CD4-positive, alpha-beta T cell treated with Interleukin-17A for 1 hour (primary cell): ENCODE measurements around the gene KTI12.
"Not testable (repeated sequence)": the region's sequence is repeated elsewhere in the genome, so short reads cannot be mapped to it uniquely, and the experiment has no call there.

Experiments used
- DNase-seq: peaks from one replicate; pipeline ENCODE4 v3.0.0-alpha.2; 2020

The KTI12 gene, protein sequence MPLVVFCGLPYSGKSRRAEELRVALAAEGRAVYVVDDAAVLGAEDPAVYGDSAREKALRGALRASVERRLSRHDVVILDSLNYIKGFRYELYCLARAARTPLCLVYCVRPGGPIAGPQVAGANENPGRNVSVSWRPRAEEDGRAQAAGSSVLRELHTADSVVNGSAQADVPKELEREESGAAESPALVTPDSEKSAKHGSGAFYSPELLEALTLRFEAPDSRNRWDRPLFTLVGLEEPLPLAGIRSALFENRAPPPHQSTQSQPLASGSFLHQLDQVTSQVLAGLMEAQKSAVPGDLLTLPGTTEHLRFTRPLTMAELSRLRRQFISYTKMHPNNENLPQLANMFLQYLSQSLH

GRCh38 chr1:52033190-52034049 is at the start of gene KTI12:
Gene KTI12, minus strand, starts transcription at chr1:52033810. Its CDS starts 49 bp downstream, at chr1:52033761.
- peak; percentile 91 for DNase-seq

- no peak for DNase-seq
Measured at GRCh38 chr1:52080014-52080415, 46.4 kb upstream of the KTI12 start.

- not testable (repeated sequence) for DNase-seq
Measured at GRCh38 chr1:52077277-52077676, 43.7 kb upstream of the KTI12 start.

DNA sequence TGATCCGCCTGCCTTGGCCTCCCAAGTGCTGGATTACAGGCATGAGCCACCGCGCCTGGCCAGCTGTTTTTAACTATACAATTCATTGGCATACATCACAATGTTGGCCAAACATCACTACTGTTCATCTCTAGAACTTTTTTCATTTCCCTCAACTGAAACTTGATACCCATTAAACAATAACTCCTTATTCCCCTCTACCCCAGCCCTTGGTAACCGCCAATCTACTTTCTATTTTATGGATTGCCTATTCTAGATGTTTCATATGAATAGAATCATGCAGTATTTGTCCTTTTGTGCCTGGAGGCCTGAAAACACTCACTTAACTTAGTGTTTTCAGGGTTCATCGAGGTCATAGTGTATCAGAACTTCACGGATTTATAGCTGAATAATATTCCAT is 38.7 kb upstream of the KTI12 start:
- no peak for DNase-seq

DNA sequence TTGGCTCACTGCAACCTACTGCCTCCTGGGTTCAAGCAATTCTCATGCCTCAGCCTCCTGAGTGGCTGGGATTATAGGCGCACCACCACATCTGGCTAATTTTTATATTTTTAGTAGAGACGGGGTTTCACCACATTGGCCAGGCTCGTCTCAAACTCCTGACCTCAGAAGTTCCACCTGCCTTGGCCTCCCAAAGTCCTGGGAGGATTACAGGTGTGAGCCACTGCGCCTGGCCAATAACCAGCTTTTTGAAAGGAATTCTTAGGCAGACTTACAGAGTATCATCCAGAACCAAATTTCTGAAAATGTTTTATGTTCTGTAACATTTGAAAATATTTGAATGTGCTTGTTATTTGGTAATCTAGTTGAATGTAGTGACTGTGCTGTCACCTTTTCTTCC is 37.1 kb upstream of the KTI12 start:
- no peak for DNase-seq

- DNase-seq = no peak
Measured at GRCh38 chr1:52063192-52063591, 29.6 kb upstream of the KTI12 start.

- no peak for DNase-seq
Measured at GRCh38 chr1:52060822-52061221, 27.2 kb upstream of the KTI12 start.

- no peak for DNase-seq
Measured at GRCh38 chr1:52059888-52060287, 26.3 kb upstream of the KTI12 start.

DNA sequence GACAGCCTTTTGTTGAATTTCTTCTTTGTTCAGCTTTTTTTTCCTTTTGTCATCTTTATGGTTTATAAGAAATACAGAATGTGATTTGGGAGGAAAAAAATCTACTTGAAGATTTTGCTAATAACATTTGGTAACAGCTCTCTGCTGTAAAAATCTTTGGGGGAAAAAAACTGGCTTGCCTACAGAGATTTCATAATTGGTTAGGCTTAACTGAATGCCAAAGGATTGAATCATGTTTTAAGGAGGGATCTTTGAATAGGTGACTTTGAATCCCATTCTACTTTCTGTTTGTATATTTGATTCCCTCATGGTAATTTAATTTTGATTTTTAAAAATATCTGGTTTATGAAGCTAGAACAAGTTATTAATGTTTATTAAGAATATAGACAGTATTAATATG is 25.7 kb upstream of the KTI12 start:
- DNase-seq = no peak

DNA sequence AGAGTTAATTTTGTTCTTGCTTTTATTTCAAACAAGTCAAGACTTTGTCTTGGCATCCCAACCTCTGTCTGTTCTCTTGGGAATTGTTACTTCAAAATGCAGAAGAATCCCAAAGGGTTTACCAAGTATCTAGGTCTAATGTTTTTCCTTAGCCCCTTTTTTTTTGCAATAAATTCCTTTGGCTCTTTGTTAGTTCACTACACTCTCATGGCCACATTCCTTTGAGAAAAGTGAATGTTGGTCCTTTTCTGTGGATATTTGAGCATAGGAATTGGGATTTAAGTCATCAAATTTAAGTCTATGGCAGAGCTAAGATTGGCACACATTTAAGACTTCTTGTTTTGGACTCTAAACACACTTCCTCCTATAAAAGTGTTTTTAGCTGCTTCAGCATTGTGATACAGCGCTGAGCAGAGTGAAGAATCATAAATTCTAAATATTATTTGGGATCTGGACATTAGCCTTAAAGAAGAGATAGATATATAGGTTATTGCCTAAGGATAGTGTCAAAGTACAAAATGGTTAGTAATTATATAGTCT is 24.3 kb upstream of the KTI12 start:
- DNase-seq = no peak

DNA sequence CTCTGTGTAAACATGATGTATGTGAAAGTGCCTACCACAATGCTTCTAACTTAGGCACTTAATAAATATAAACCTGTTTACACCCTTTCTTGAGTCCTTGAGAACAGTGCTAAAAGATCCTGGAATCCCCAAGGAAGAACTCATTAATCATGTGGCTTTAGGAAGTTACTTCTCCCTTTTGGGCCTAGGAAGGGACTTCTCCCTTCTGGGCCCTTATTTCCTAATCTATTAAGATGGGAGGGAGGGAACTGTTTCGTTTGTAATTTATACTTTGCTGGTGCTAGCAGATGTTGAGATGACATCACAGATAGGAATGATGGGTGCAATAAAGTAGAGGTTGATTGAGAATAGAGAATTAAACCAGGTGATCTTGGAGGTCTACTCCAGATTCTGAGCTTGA is 23.6 kb upstream of the KTI12 start:
- DNase-seq = no peak

- no peak for DNase-seq
Measured at GRCh38 chr1:52056937-52057231, 23.3 kb upstream of the KTI12 start.

DNA sequence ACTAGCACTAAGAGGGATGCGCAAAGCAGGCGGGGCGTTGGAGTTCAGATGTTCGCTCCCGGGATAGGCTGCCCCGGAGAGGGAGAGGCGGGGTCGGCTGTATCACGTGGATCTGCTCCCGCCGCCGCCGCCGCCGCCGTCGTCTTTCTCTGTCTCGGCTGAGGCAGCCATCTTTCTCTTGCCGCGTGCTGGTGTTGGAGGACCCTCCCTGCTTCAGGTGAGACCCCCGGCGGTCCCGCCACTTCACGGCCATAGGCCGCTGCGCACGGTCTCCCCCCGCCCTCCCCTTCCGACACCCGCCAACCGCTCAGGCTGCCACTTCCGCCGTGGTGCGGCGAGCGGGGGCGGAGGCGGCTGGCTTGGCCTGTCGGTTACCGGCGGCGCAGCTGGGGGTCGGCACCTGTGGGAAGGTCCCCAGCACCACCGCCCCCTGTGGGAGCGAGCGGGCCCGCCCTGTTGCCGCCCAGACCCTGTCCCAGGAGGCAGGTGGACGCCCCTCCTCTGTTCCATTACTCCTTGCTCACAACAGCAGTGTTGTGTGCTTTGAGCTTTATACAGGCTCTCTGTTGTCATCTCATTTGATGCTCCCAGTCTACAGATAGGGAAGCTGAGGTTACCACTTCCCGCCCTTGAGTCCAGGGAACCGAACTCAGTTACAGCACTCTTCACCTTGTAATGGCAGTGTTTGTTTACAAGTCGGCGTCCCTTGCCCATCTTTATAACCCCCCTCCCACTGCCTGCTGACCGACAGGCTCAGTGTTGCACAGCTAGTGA is 22.7 kb upstream of the KTI12 start, which contains the start of gene BTF3L4:
TSS of gene BTF3L4 (plus strand) at position 133 of the 774 bp plus-strand sequence. CDS start 3,553 bp downstream, outside the sequence.
- peak; percentile 93 for DNase-seq

DNA sequence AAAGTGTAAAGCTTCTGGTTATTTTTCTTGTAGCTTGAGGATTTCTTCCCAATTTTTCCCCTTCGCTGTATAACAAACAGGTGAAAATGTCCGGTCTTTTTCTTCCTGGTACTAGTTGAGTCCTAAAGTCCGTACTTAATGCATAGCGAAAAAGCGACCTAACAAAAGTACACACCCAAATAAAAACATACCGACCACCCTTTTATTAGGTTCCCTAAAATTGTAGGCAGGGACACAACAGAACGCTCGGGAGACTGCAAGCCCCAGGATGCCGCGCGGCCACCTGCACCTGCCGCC is 22.2 kb upstream of the KTI12 start:
- no peak for DNase-seq

DNA sequence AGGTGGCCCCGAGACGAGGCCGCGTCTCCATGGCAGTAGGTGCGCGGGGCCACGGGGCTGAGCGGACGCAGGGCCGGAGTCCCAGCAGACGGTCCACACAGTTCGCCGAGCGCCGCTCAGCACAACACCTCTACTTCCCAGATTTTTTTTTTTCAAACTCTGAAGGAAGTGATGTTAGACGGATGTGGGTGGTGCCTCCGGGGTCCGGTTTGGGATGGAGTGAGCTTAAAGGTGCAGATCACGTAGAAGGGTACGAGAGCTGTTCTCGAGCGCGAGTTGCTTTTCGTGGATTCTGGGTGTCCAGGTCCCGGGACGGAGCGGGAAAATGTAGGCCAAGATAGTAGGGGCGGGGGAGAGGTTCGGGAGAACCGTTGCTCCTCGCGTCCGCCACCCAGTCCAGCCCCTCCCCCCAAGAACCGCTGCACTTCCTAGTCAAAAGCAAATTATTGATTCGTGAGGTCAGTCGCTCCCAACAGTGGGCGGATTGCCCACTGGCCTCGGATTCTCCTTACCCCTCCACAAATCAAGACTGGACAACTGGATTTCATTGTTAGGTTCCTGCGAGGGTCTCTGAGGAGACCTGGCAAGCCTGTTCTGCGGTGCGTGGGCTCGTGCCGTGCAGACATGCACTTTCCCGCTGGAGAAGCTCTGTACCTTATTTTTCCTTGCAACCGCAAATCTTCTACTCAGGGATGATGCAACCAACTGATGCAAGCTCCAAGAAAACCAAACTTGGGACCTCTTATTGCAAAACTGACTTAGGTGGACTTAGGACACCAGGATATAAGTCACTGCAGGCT is 21.7 kb upstream of the KTI12 start, which contains the start of gene TXNDC12:
TSS of gene TXNDC12 (minus strand) at position 126 of the 800 bp plus-strand sequence. CDS start at position 31, 95 bp downstream.
- peak; percentile 68 for DNase-seq

- no peak for DNase-seq
Measured at GRCh38 chr1:52054496-52055065, 21.0 kb upstream of the KTI12 start.

DNA sequence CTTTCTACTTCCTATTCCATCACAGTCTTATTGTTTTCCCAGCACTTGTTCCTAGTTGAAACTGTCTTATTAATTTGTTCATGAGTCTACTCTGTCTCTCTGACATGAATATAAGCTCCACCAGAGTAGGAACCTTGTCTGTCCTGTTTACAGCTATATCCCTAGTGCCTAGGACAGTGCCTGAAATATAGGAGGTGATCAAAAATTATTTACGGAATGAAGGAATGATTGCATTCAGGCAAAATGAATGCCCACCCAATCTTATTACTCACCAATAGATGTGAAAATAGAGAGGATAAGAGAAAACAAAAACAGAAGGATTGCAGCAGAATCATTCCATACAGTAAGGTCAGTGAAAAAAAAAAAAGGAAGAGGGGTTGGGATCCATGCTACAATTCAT is 20.3 kb upstream of the KTI12 start:
- no peak for DNase-seq

DNA sequence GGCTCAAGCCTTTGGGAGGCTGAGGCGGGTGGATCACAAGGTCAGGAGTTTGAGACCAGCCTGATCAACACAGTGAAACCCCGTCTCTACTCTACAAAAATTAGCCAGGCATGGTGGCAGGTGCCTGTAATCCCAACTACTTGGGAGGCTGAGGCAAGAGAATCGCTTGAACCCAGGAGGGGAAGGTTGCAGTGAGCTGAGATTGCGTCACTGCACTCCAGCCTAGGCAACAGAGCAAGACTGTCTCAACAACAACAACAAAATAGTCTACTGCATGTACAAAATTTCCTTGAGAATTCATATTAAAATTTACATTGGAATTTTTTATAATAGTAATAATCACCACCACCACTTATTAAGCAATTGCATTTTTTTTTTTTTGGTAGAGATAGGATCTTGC is 15.7 kb upstream of the KTI12 start:
- not testable (repeated sequence) for DNase-seq

DNA sequence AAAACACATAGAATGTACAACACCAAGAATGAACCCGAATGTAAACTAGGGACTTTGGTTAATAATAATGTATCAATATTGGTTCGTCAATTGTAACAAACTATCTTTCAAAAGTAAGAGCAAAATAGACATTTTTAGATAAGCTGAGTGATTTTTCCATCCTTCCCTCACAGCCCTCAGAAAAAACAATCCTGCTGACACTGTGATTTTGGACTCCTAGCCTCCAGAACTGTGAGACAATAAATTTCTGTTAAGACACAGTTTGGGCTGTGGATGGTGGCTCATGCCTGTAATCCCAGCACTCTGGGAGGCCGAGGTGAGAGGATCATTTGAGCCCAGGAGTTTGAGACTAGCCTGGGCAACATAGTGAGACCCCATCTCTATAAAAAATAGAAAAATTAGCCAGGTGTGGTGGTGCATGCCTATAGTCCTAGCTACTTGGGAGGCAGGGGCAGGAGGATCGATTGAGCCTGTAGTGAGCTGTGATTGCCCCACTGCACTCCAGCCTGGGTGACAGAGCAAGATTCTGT is 12.1 kb upstream of the KTI12 start:
- DNase-seq = not testable (repeated sequence)

DNA sequence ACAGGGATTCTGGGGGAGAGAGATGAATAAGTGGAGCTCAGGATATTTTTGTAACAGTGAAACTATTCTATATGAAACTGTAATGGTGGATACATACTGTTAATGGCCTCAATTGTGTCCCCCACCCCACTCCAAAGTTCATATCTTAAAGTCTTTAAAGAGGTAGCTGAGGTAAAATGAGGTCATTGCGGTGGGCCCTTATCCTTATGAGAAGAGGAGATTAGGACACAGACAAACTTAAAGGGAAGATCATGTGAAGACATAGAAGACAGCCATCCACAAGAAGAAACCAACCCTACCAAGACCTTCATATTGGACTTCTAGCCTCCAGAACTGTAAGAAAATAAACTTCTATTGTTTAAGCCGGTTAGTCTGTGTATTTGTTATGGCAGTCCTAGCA is 11.6 kb upstream of the KTI12 start:
- no peak for DNase-seq

DNA sequence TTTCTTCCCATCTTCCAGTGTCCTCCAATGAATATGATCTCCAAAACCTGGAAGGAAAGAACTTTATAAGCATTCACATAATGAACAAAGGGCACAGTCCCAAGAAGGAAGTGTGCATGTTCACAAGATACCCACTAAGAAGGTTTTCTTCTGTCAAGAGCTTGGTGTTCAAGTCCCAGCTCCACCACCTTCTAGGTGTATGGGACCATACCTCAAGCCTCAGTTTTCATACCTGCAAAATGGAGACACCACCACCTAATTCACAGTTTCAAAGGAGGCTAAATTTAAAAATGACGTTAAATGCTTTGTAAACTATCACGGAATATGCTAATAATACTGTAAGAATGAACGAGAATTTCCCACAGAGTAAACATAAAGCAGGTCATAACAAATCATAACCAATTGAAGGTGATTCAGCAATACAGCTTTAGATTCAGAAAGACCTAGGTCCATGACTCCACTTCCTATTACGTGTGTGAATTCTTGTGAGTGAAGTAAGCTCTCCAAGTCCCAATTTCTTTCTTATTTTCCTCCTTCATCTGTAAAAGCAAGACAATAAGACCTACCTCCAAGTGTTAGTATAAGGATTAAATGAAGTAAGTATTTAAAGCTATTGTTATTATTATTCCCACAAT is 8.1 kb upstream of the KTI12 start:
- DNase-seq = no peak
